IMR-90 (cell line): ENCODE results near the gene NFATC1. TPM values are rescaled to one million over a fixed set of nuclear protein-coding genes. Genes with fewer than 3 reads are reported as not detected.

Experiments used
- ATAC-seq: fragments of 200-7000 bp; cut with Tn5 transposase; 2 replicates; pipeline ENCODE4 v1.9.1; 2020; ENCODE audit warnings: low read depth, mild to moderate bottlenecking, moderate library complexity
- BruUV-seq: library from RNA; stranded (reverse); fragments of 400-500 nt; replicated peaks from 2 replicates; lab custom pipeline; 2021; lab: Mats Ljungman, UMichigan
- CTCF ChIA-PET: fragments of 300-600 bp; formaldehyde crosslinking; extraction: SDS; loops from one replicate; lab custom pipeline; 2021; ENCODE audit warnings: antibody characterized with exemption; lab: Yijun Ruan, JAX
- POLR2A ChIA-PET: fragments of 300-600 bp; sonication (Branson Sonifier 250); formaldehyde crosslinking; loops from one replicate; lab custom pipeline; 2022; ENCODE audit warnings: antibody characterized with exemption; ENCODE audit not compliant: unreplicated experiment; lab: Charles Lee
- DNase-seq: peaks from one replicate; pipeline ENCODE4 v3.0.0; 2013
- H2AFZ ChIP-seq: replicated peaks from 2 replicates; pipeline ENCODE3; 2013; ENCODE audit warnings: low read length, mild to moderate bottlenecking; ENCODE audit not compliant: poor library complexity
- H2AK5ac ChIP-seq: 2 replicates; pipeline ENCODE4 v1.6.1; 2013; ENCODE audit warnings: low read depth, low read length, inconsistent platforms
- H2AK9ac ChIP-seq: replicated peaks from 2 replicates; pipeline ENCODE3; 2013; ENCODE audit warnings: mild to moderate bottlenecking, low read depth, low read length, moderate library complexity; ENCODE audit not compliant: poor library complexity
- H2BK120ac ChIP-seq: 2 replicates; pipeline ENCODE4 v1.6.1; 2013; ENCODE audit warnings: low read depth, low read length, inconsistent platforms
- H2BK15ac ChIP-seq: 3 replicates; pipeline ENCODE4 v1.6.1; 2013; ENCODE audit warnings: low read depth, low read length, inconsistent platforms
- H2BK20ac ChIP-seq: 2 replicates; pipeline ENCODE4 v1.6.1; 2013; ENCODE audit warnings: low read depth, mild to moderate bottlenecking, inconsistent platforms, low read length, moderate library complexity
- H2BK5ac ChIP-seq: 2 replicates; pipeline ENCODE4 v1.6.1; 2013; ENCODE audit warnings: mild to moderate bottlenecking, low read depth, low read length, inconsistent platforms; ENCODE audit not compliant: poor library complexity, severe bottlenecking
- H3K14ac ChIP-seq: replicated peaks from 2 replicates; pipeline ENCODE4 v1.6.1; 2013; ENCODE audit warnings: low read depth, low read length, inconsistent platforms
- H3K18ac ChIP-seq: 2 replicates; pipeline ENCODE4 v1.6.1; 2013; ENCODE audit warnings: low read depth, low read length, control low read depth
- H3K23ac ChIP-seq: 2 replicates; pipeline ENCODE4 v1.6.1; 2013; ENCODE audit warnings: low read depth, low read length, inconsistent platforms
- H3K27ac ChIP-seq: 2 replicates; pipeline ENCODE4 v1.5.1; 2013; ENCODE audit warnings: mild to moderate bottlenecking, control low read depth, low read length; ENCODE audit not compliant: insufficient read depth
- H3K27me3 ChIP-seq: 2 replicates; pipeline ENCODE4 v1.6.1; 2013; ENCODE audit warnings: low read length; ENCODE audit not compliant: control insufficient read depth, insufficient read depth
- H3K36me3 ChIP-seq: 2 replicates; pipeline ENCODE4 v1.6.1; 2013; ENCODE audit warnings: low read length, mixed read lengths; ENCODE audit not compliant: control insufficient read depth, insufficient read depth
- H3K4ac ChIP-seq: 2 replicates; pipeline ENCODE4 v1.6.1; 2013; ENCODE audit warnings: low read depth, low read length, inconsistent platforms
- H3K4me1 ChIP-seq: 2 replicates; pipeline ENCODE4 v1.6.1; 2013; ENCODE audit warnings: low read length, mixed read lengths; ENCODE audit not compliant: control insufficient read depth, insufficient read depth
- H3K4me2 ChIP-seq: 2 replicates; pipeline ENCODE4 v1.6.1; 2013; ENCODE audit warnings: low read depth, mild to moderate bottlenecking, control low read depth, low read length, moderate library complexity
- H3K4me3 ChIP-seq: 2 replicates; pipeline ENCODE4 v1.5.1; 2013; ENCODE audit warnings: low read depth, mild to moderate bottlenecking, control low read depth, low read length, moderate library complexity; ENCODE audit not compliant: insufficient read depth
- H3K56ac ChIP-seq: 2 replicates; pipeline ENCODE4 v1.6.1; 2013; ENCODE audit warnings: low read length, inconsistent platforms; ENCODE audit not compliant: insufficient read depth; ENCODE audit errors: extremely low read depth
- H3K79me1 ChIP-seq, 2 experiments: 2 replicates each; pipeline ENCODE4 v1.6.1; 2013; ENCODE audit warnings: low read length in 2 of 2, inconsistent platforms in 1 of 2, low read depth in 1 of 2
- H3K9ac ChIP-seq: 2 replicates; pipeline ENCODE4 v1.6.1; 2013; ENCODE audit warnings: low read depth, low read length, control low read depth
- H3K9me1 ChIP-seq: 2 replicates; pipeline ENCODE4 v1.6.1; 2013; ENCODE audit warnings: low read length, inconsistent platforms; ENCODE audit not compliant: insufficient read depth
- H3K9me3 ChIP-seq: 2 replicates; pipeline ENCODE4 v1.6.1; 2013; ENCODE audit warnings: low read length; ENCODE audit not compliant: control insufficient read depth, insufficient read depth
- H4K20me1 ChIP-seq: 2 replicates; pipeline ENCODE4 v1.6.1; 2013; ENCODE audit warnings: low read length, inconsistent platforms; ENCODE audit not compliant: insufficient read depth
- H4K5ac ChIP-seq: 2 replicates; pipeline ENCODE4 v1.6.1; 2013; ENCODE audit warnings: mild to moderate bottlenecking, low read depth, low read length, control low read depth
- H4K8ac ChIP-seq, 2 experiments: 2 replicates each; pipeline ENCODE4 v1.6.1; 2013; ENCODE audit warnings: low read depth in 2 of 2, low read length in 2 of 2, control low read depth in 1 of 2, inconsistent platforms in 1 of 2
- H4K91ac ChIP-seq: 2 replicates; pipeline ENCODE4 v1.6.1; 2013; ENCODE audit warnings: low read depth, low read length, inconsistent platforms; ENCODE audit not compliant: insufficient read depth
- CEBPB ChIP-seq: IDR thresholded peaks from 2 replicates; pipeline ENCODE4 v1.6.1; 2012; ENCODE audit warnings: low read depth, low read length, improper control_type of control experiment
- CHD1 ChIP-seq: IDR thresholded peaks from 2 replicates; pipeline ENCODE4 v1.6.1; 2012; ENCODE audit warnings: low read depth, low read length, improper control_type of control experiment
- FOS ChIP-seq: fragments of 150-350 bp; IDR thresholded peaks from 2 replicates; pipeline ENCODE4 v1.6.1; 2016; ENCODE audit warnings: low read depth, low read length
- MAFK ChIP-seq: IDR thresholded peaks from 2 replicates; pipeline ENCODE4 v1.6.1; 2012; ENCODE audit warnings: low read depth, low read length, improper control_type of control experiment
- MAZ ChIP-seq: IDR thresholded peaks from 2 replicates; pipeline ENCODE4 v1.6.1; 2012; ENCODE audit warnings: low read depth, mild to moderate bottlenecking, low read length, improper control_type of control experiment, moderate library complexity, borderline replicate concordance
- MXI1 ChIP-seq: IDR thresholded peaks from 2 replicates; pipeline ENCODE4 v1.6.1; 2012; ENCODE audit warnings: low read depth, mild to moderate bottlenecking, low read length, moderate library complexity, borderline replicate concordance
- NFE2L2 ChIP-seq: fragments of 150-350 bp; IDR thresholded peaks from 2 replicates; pipeline ENCODE4 v1.6.1; 2016; ENCODE audit warnings: low read depth, mild to moderate bottlenecking, low read length
- POLR2A ChIP-seq: IDR thresholded peaks from 2 replicates; pipeline ENCODE4 v1.6.1; 2012; ENCODE audit warnings: mild to moderate bottlenecking, low read depth, low read length
- RAD21 ChIP-seq: IDR thresholded peaks from 2 replicates; pipeline ENCODE4 v1.6.1; 2012; ENCODE audit warnings: low read length, improper control_type of control experiment
- RCOR1 ChIP-seq: IDR thresholded peaks from 2 replicates; pipeline ENCODE4 v1.6.1; 2012; ENCODE audit warnings: mild to moderate bottlenecking, low read length, improper control_type of control experiment; ENCODE audit not compliant: insufficient replicate concordance
- RFX5 ChIP-seq: IDR thresholded peaks from 2 replicates; pipeline ENCODE4 v1.8.0; 2012; ENCODE audit warnings: low read depth, mild to moderate bottlenecking, low read length, moderate library complexity
- SMC3 ChIP-seq: fragments of 150-350 bp; IDR thresholded peaks from 2 replicates; pipeline ENCODE4 v1.6.1; 2016; ENCODE audit warnings: low read depth, mild to moderate bottlenecking, antibody characterized with exemption, low read length, moderate library complexity
- WGBS, 2 experiments: methylation state at CpG; one replicate each; pipeline versions ENCODE4 v1.1.5 to v1.1.7; 2013; ENCODE audit warnings: missing lambda C conversion rate in 2 of 2; ENCODE audit not compliant: insufficient read length in 1 of 2; ENCODE audit errors: extremely low coverage in 2 of 2; 5-methylcytosine and 5-hydroxymethylcytosine counted together
- dilution Hi-C: fragments of 300-500 bp; cut with HindIII; formaldehyde crosslinking; loops from one replicate; pipeline ENCODE4 v1.14.3; 2018; ENCODE audit warnings: low sequenced_read_pairs; ENCODE audit not compliant: unreplicated experiment
- in situ Hi-C: fragments of 300-500 bp; cut with MboI; formaldehyde crosslinking; loops from 3 replicates; pipeline ENCODE4 v1.14.3; 2019; ENCODE audit warnings: low sequenced_read_pairs, inconsistent platforms, mixed read lengths
- intact Hi-C: fragments of 100-400 bp; cut with micrococcal nuclease; formaldehyde crosslinking; loops from 2 replicates; pipeline ENCODE4 v1.10.0; 2022
- polyA plus RNA-seq, 3 experiments: library from polyadenylated mRNA; depleted of rRNA; stranded (reverse); fragments of >200 nt; gene quantifications; 2 replicates each; pipeline ENCODE4 v1.2.3, GENCODE V29; 2012; ENCODE audit warnings: low replicate concordance in 1 of 3
- total RNA-seq: library from RNA; depleted of rRNA; stranded (reverse); fragments of >200 nt; gene quantifications from 2 replicates; pipeline ENCODE4 v1.2.3, GENCODE V29; 2012
- TF ChIP-seq, protein P1 (sequence below): fragments of 150-350 bp; IDR thresholded peaks from 2 replicates; pipeline ENCODE4 v1.6.1; 2017; ENCODE audit warnings: mild to moderate bottlenecking, antibody characterized with exemption, low read length, low read depth
- TF ChIP-seq, protein P2 (sequence below): fragments of 150-350 bp; IDR thresholded peaks from 2 replicates; pipeline ENCODE4 v1.6.1; 2016; ENCODE audit warnings: low read depth, mild to moderate bottlenecking, low read length, moderate library complexity, borderline replicate concordance
- TF ChIP-seq, protein P3 (sequence below): conservative IDR thresholded peaks from 2 replicates; pipeline ENCODE4 v1.5.1; 2012; ENCODE audit warnings: mild to moderate bottlenecking, low read depth, low read length, improper control_type of control experiment

The NFATC1 gene
- total and polyA plus RNA-seq, 2 of the 4 experiments (the other 2 are of a cell fraction) = 0.36 to 1.8 TPM

DNA sequence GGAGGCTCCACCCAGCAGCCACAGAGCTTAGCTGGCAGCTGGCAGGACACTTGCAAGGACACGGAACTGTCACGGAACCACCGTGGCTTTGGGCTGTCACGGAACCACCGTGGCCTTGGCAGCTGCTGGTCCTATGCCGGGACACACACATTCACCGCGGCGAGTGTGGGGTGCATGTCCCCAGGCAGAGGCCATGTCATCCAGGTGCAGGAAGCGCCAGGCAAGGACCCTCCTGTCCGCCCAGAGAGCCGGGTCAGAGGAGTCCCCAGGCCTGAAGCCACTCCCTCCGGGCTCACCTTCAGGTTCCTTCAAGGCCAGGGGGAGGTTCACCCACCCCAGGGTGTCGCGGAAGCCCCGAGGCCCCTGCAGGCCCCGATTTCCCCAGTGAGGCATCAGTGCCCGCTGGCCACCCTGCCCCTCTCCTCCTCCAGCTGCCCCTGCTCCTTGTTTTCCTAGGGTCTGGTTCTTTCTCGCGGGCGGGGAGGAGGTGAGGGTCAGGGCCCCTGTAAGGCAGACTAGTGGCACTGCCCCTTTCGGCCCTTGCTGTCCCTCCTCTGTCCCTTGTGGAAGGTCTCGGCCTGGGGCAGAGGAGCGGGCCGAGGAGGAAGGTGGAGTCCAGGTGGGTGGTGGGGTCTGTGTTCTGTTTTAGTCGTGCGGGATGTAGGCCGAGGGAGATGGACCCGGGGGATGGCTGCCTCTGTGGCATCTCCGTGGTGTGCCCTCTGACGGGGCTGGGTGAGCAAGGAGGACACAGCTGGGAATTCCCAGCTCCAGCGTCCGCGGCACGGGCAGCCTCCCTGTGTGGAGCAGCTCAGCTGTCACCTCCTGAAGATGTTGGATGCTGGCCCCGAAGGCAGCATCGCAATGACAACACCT is 60.6 kb downstream of the NFATC1 start:
- Histone ChIP-seq H3K9ac (no peak overlapping the region), H3K9me3 (no peaks in the 10 kb centered on the region), H2AK5ac (no peak overlapping the region), H2AK9ac (no peak overlapping the region), H3K56ac (no peak overlapping the region), H3K14ac (no peak overlapping the region), H2AFZ (no peak overlapping the region), H3K27me3 (no peaks in the 10 kb centered on the region), H4K20me1 (no peaks in the 10 kb centered on the region), H3K4me1 (peaks cover 16% of the 10 kb centered on the region), H3K18ac (no peak overlapping the region), H3K79me1 (no peaks in the 10 kb centered on the region), H4K5ac (no peak overlapping the region), H3K4ac (no peak overlapping the region), H2BK5ac (no peak overlapping the region), H4K91ac (no peak overlapping the region), H2BK15ac (no peak overlapping the region), H3K9me1 (no peaks in the 10 kb centered on the region; the same call in 1 of the 2 replicates), H4K8ac (no peak overlapping the region), H3K23ac (no peak overlapping the region), H2BK20ac (no peak overlapping the region), H3K27ac (no peak overlapping the region), H3K36me3 (0 out of 2 replicates have a peak, but pooled peaks cover 3% of the 10 kb centered on the region), H3K4me2 (no peak overlapping the region), H2BK120ac (no peak overlapping the region), H3K4me3 (no peak overlapping the region)
- dilution Hi-C loops (no loop called here), in situ Hi-C loops (no loop called here), intact Hi-C loops (no loop called here)
- CTCF ChIA-PET = no interaction called here
- POLR2A ChIA-PET = no interaction called here
- DNase-seq (no peak), ATAC-seq (no peak)
- no TSS peak for BruUV-seq
- 95% methylated on average over 27 of the region's 37 CpGs; no CpG with 5 or more reads in 1 of the 2 experiments for WGBS, 2 experiments
- TF ChIP-seq RFX5 = no peak
- TF ChIP-seq CHD1 = no peak
- TF ChIP-seq FOS = no peak
- TF ChIP-seq, protein P1, sequence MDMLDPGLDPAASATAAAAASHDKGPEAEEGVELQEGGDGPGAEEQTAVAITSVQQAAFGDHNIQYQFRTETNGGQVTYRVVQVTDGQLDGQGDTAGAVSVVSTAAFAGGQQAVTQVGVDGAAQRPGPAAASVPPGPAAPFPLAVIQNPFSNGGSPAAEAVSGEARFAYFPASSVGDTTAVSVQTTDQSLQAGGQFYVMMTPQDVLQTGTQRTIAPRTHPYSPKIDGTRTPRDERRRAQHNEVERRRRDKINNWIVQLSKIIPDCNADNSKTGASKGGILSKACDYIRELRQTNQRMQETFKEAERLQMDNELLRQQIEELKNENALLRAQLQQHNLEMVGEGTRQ = no peak
- TF ChIP-seq, protein P2, sequence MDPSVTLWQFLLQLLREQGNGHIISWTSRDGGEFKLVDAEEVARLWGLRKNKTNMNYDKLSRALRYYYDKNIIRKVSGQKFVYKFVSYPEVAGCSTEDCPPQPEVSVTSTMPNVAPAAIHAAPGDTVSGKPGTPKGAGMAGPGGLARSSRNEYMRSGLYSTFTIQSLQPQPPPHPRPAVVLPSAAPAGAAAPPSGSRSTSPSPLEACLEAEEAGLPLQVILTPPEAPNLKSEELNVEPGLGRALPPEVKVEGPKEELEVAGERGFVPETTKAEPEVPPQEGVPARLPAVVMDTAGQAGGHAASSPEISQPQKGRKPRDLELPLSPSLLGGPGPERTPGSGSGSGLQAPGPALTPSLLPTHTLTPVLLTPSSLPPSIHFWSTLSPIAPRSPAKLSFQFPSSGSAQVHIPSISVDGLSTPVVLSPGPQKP = no peak
- no peak for TF ChIP-seq RCOR1
- TF ChIP-seq MAZ = no peak
- no peak for TF ChIP-seq RAD21
- no peak for TF ChIP-seq CEBPB
- no peak for TF ChIP-seq MXI1
- TF ChIP-seq POLR2A = no peak
- no peak for TF ChIP-seq SMC3
- TF ChIP-seq NFE2L2 = no peak
- no peak for TF ChIP-seq MAFK
- TF ChIP-seq, protein P3, sequence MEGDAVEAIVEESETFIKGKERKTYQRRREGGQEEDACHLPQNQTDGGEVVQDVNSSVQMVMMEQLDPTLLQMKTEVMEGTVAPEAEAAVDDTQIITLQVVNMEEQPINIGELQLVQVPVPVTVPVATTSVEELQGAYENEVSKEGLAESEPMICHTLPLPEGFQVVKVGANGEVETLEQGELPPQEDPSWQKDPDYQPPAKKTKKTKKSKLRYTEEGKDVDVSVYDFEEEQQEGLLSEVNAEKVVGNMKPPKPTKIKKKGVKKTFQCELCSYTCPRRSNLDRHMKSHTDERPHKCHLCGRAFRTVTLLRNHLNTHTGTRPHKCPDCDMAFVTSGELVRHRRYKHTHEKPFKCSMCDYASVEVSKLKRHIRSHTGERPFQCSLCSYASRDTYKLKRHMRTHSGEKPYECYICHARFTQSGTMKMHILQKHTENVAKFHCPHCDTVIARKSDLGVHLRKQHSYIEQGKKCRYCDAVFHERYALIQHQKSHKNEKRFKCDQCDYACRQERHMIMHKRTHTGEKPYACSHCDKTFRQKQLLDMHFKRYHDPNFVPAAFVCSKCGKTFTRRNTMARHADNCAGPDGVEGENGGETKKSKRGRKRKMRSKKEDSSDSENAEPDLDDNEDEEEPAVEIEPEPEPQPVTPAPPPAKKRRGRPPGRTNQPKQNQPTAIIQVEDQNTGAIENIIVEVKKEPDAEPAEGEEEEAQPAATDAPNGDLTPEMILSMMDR = no peak
